Kidney epithelial cell (primary cell): ENCODE results near the gene NEDD4. TPM values are rescaled to one million over a fixed set of nuclear protein-coding genes. Genes with fewer than 3 reads are reported as not detected.
"Not testable (repeated sequence)": the region's sequence is repeated elsewhere in the genome, so short reads cannot be mapped to it uniquely, and the experiment has no call there.

ENCODE experiments used
- DNase-seq: peaks from one replicate; pipeline ENCODE4 v3.0.0-alpha.2; 2010; ENCODE audit warnings: low read depth
- H3K27me3 ChIP-seq: 2 replicates; pipeline ENCODE4 v1.6.0; 2011; ENCODE audit warnings: low read length; ENCODE audit not compliant: control insufficient read depth, insufficient read depth
- H3K36me3 ChIP-seq: 2 replicates; pipeline ENCODE4 v1.5.1; 2011; ENCODE audit warnings: low read length; ENCODE audit not compliant: control insufficient read depth, insufficient read depth
- H3K4me3 ChIP-seq: 2 replicates; pipeline ENCODE4 v1.5.1; 2011; ENCODE audit warnings: low read depth, mild to moderate bottlenecking, control low read depth, low read length
- CTCF ChIP-seq: IDR thresholded peaks from 2 replicates; pipeline ENCODE4 v1.5.1; 2011; ENCODE audit warnings: mild to moderate bottlenecking, moderate library complexity, low read length, control low read depth, inconsistent platforms; ENCODE audit not compliant: insufficient read depth, poor library complexity, severe bottlenecking
- total RNA-seq: library from RNA; depleted of rRNA; stranded (reverse); fragments of >200 nt; gene quantifications from 2 replicates; pipeline ENCODE4 v1.2.3, GENCODE V29; 2015

NEDD4 gene
- total RNA-seq, 1 donor from 2014 or later, result 26.8 TPM

- TF ChIP-seq CTCF, result no peak
Measured at GRCh38 chr15:56017511-56017910, 24.1 kb upstream of the NEDD4 start.

GRCh38 chr15:56016281-56016680 lies 22.9 kb upstream of the NEDD4 start:
- H3K27me3 ChIP-seq, result no peaks in the 10 kb centered on the region
- no peaks in the 10 kb centered on the region for H3K36me3 ChIP-seq
- DNase-seq, result no peak
- H3K4me3 ChIP-seq, result no peak overlapping the region
- TF ChIP-seq CTCF, result no peak

More at GRCh38 chr15:56017511-56017910, 24.1 kb upstream of the NEDD4 start:
- H3K27me3 ChIP-seq, result no peaks in the 10 kb centered on the region
- DNase-seq, result no peak
- H3K36me3 ChIP-seq, result no peaks in the 10 kb centered on the region
- no peak overlapping the region for H3K4me3 ChIP-seq

- no peak for TF ChIP-seq CTCF
- H3K27me3 ChIP-seq, result no peaks in the 10 kb centered on the region
Measured at GRCh38 chr15:56014677-56015076, 21.3 kb upstream of the NEDD4 start.

GRCh38 chr15:56007053-56007452 lies 13.6 kb upstream of the NEDD4 start:
- peak overlapping the region; percentile 28 for H3K4me3 ChIP-seq
- H3K36me3 ChIP-seq, H3K27me3 ChIP-seq, DNase-seq: not testable (repeated sequence)

More at GRCh38 chr15:56014677-56015076, 21.3 kb upstream of the NEDD4 start:
- H3K36me3 ChIP-seq, result no peaks in the 10 kb centered on the region
- DNase-seq, result no peak
- no peak overlapping the region for H3K4me3 ChIP-seq

GRCh38 chr15:56006371-56006770 lies 13.0 kb upstream of the NEDD4 start:
- not testable (repeated sequence) for H3K4me3 ChIP-seq, DNase-seq, H3K27me3 ChIP-seq, H3K36me3 ChIP-seq

- DNase-seq, H3K4me3 ChIP-seq, H3K36me3 ChIP-seq, H3K27me3 ChIP-seq: not testable (repeated sequence)
Measured at GRCh38 chr15:56004281-56004680, 10.9 kb upstream of the NEDD4 start.

- not testable (repeated sequence) for DNase-seq, H3K4me3 ChIP-seq, H3K36me3 ChIP-seq, H3K27me3 ChIP-seq
Measured at GRCh38 chr15:56003777-56004176, 10.4 kb upstream of the NEDD4 start.

- not testable (repeated sequence) for H3K36me3 ChIP-seq, H3K4me3 ChIP-seq, H3K27me3 ChIP-seq, DNase-seq
Measured at GRCh38 chr15:56003277-56003676, 9.9 kb upstream of the NEDD4 start.
